ENCODE results near the gene PSMB3. TPM values are rescaled to one million over a fixed set of nuclear protein-coding genes. Genes with fewer than 3 reads are reported as not detected.

PSMB3 gene
- polyA plus RNA-seq, 3 donors = 315 to 689 (median 625) TPM

GRCh38 chr17:38747463-38748148 lies 4.9 kb upstream of the PSMB3 start:
- H3K9me3 ChIP-seq (replicated peaks in 1 of 2; ENCODE audit: control insufficient read depth in 1 of 2, insufficient read depth in 1 of 2, low read length in 2 of 2) = no peaks in the 10 kb centered on the region
- H3K36me3 ChIP-seq (replicated peaks in 1 of 2; ENCODE audit: control insufficient read depth in 1 of 2, insufficient read depth in 2 of 2, low read length in 2 of 2) = no peaks in the 10 kb centered on the region
- peak overlapping the region in 2 of 3 experiments; percentile 32 to 61 for H3K4me3 ChIP-seq (replicated peaks in 1 of 3; ENCODE audit: low read depth in 2 of 3, low read length in 3 of 3)
- peaks cover 1% of the 10 kb centered on the region for H3K79me2 ChIP-seq (ENCODE audit: insufficient read depth, low read length)
- peak overlapping the region; percentile 64 for H3K4me2 ChIP-seq (replicated peaks; ENCODE audit: extremely low read depth, low read length, poor library complexity, severe bottlenecking)
- peaks cover 21 to 59% of the 10 kb centered on the region in 2 donors for H3K27me3 ChIP-seq (ENCODE audit: control insufficient read depth in 2 of 2, insufficient read depth in 2 of 2, low read length in 2 of 2)
- Mint-ChIP-seq H3K4me1 (peaks cover 51% of the 10 kb centered on the region), H3K9me3 (peaks cover 0 to 21% (median 4%) of the 10 kb centered on the region in 7 donors), H3K36me3 (peaks cover 3 to 5% of the 10 kb centered on the region in 2 donors), H3K4me3 (peak overlapping the region; percentile 70 to 94), H3K27me3 (ENCODE audit: low read depth in 3 of 3) (peaks cover 56 to 83% (median 66%) of the 10 kb centered on the region in 3 donors), H3K27ac (no peak overlapping the region)
- WGBS (ENCODE audit: insufficient coverage) = 0% methylated on average over 39 of the region's 64 CpGs
- intact Hi-C loops (cut with micrococcal nuclease) = no loop called here
- no peak overlapping the region for H3K27ac ChIP-seq (ENCODE audit: low read depth in 1 of 2, low read length in 2 of 2)
- DNase-seq = no peak
- peak overlapping the region; percentile 10 for H3K9ac ChIP-seq (ENCODE audit: insufficient read depth, low read length, poor library complexity, severe bottlenecking)
- peaks cover 54 to 61% of the 10 kb centered on the region in 2 donors for H3K4me1 ChIP-seq (ENCODE audit: control insufficient read depth in 1 of 2, insufficient read depth in 2 of 2, low read length in 2 of 2)
- TF ChIP-seq, protein P1, sequence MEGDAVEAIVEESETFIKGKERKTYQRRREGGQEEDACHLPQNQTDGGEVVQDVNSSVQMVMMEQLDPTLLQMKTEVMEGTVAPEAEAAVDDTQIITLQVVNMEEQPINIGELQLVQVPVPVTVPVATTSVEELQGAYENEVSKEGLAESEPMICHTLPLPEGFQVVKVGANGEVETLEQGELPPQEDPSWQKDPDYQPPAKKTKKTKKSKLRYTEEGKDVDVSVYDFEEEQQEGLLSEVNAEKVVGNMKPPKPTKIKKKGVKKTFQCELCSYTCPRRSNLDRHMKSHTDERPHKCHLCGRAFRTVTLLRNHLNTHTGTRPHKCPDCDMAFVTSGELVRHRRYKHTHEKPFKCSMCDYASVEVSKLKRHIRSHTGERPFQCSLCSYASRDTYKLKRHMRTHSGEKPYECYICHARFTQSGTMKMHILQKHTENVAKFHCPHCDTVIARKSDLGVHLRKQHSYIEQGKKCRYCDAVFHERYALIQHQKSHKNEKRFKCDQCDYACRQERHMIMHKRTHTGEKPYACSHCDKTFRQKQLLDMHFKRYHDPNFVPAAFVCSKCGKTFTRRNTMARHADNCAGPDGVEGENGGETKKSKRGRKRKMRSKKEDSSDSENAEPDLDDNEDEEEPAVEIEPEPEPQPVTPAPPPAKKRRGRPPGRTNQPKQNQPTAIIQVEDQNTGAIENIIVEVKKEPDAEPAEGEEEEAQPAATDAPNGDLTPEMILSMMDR (IDR thresholded peaks at IDR 0.05) = no peak
- H2AFZ ChIP-seq (ENCODE audit: insufficient read depth, low read depth, low read length, poor library complexity, severe bottlenecking) = peak overlapping the region; percentile 69
- H4K20me1 ChIP-seq (ENCODE audit: insufficient read depth, low read length) = no peaks in the 10 kb centered on the region

- Histone ChIP-seq H2AFZ (ENCODE audit: insufficient read depth, low read depth, low read length, poor library complexity, severe bottlenecking) (peak within 1 kb of the TSS; percentile 84), H3K9ac (ENCODE audit: insufficient read depth, low read length, poor library complexity, severe bottlenecking) (peak within 1 kb of the TSS; percentile 56)
- DNase-seq = no peak
Observed at GRCh38 chr17:38748149-38748891, 4.2 kb upstream of the PSMB3 start, which contains the start of gene PCGF2. Gene PCGF2 (minus strand): TSS chr17:38748336. CDS start chr17:38740402, 7,934 bp downstream.

More at GRCh38 chr17:38748149-38748891, 4.2 kb upstream of the PSMB3 start, which contains the start of gene PCGF2:
- H3K27ac ChIP-seq (ENCODE audit: low read depth in 1 of 2, low read length in 2 of 2) = no peak within 1 kb of the TSS
- TF ChIP-seq, protein P1 (IDR thresholded peaks at IDR 0.05) = no peak
- peaks cover 54% of the 10 kb centered on the region for H3K4me1 Mint-ChIP-seq
- 0% methylated on average over 3 of the region's 47 CpGs for WGBS (ENCODE audit: insufficient coverage)
- H3K27ac Mint-ChIP-seq = no peak within 1 kb of the TSS
- peaks cover 3 to 5% of the 10 kb centered on the region in 2 donors for H3K36me3 Mint-ChIP-seq
- peaks cover 0 to 21% (median 4%) of the 10 kb centered on the region in 7 donors for H3K9me3 Mint-ChIP-seq
- H3K4me1 ChIP-seq (ENCODE audit: control insufficient read depth in 1 of 2, insufficient read depth in 2 of 2, low read length in 2 of 2) = peaks cover 59 to 65% of the 10 kb centered on the region in 2 donors
- peak within 1 kb of the TSS; percentile 56 to 98 (median 63) for H3K4me3 ChIP-seq (replicated peaks in 1 of 3; ENCODE audit: low read depth in 2 of 3, low read length in 3 of 3)
- peaks cover 55 to 77% (median 61%) of the 10 kb centered on the region in 3 donors for H3K27me3 Mint-ChIP-seq (ENCODE audit: low read depth in 3 of 3)
- intact Hi-C loops (cut with micrococcal nuclease) = no loop called here
- H3K4me3 Mint-ChIP-seq = peak within 1 kb of the TSS; percentile 86 to 98
- no peaks in the 10 kb centered on the region for H3K9me3 ChIP-seq (replicated peaks in 1 of 2; ENCODE audit: control insufficient read depth in 1 of 2, insufficient read depth in 1 of 2, low read length in 2 of 2)
- H4K20me1 ChIP-seq (ENCODE audit: insufficient read depth, low read length) = no peaks in the 10 kb centered on the region
- peaks cover 9% of the 10 kb centered on the region for H3K79me2 ChIP-seq (ENCODE audit: insufficient read depth, low read length)
- H3K4me2 ChIP-seq (replicated peaks; ENCODE audit: extremely low read depth, low read length, poor library complexity, severe bottlenecking) = peak within 1 kb of the TSS; percentile 94
- no peaks in the 10 kb centered on the region for H3K36me3 ChIP-seq (replicated peaks in 1 of 2; ENCODE audit: control insufficient read depth in 1 of 2, insufficient read depth in 2 of 2, low read length in 2 of 2)
- H3K27me3 ChIP-seq (ENCODE audit: control insufficient read depth in 2 of 2, insufficient read depth in 2 of 2, low read length in 2 of 2) = peaks cover 21 to 59% of the 10 kb centered on the region in 2 donors

All from CD14-positive monocyte (primary cell).